ENCODE data around the gene HSPB6. TPM values are rescaled to one million over a fixed set of nuclear protein-coding genes. Genes with fewer than 3 reads are reported as not detected.
"Not testable (repeated sequence)": the region's sequence is repeated elsewhere in the genome, so short reads cannot be mapped to it uniquely, and the experiment has no call there.

HSPB6 gene
- total RNA-seq, 1 donor from 2014 or later: not detected

- DNase-seq (no peak), ATAC-seq (ENCODE audit: low read depth) (no peak)
- intact Hi-C loops (cut with micrococcal nuclease): no loop called here
- Mint-ChIP-seq H3K27me3 (no peaks in the 10 kb centered on the region), H3K4me3 (no peak overlapping the region), H3K36me3 (ENCODE audit: low read depth) (peaks cover 90% of the 10 kb centered on the region), H3K27ac (no peak overlapping the region), H3K9me3 (no peaks in the 10 kb centered on the region), H3K4me1 (peaks cover 6% of the 10 kb centered on the region)
- CTCF ChIA-PET: no interaction called here
- POLR2A ChIA-PET: interaction anchor here (1.2 kb wide), 1 partner anchor 15 kb away, joined by 4 read pairs; no protein-coding TSS in a partner anchor
- TF ChIP-seq, protein P1, sequence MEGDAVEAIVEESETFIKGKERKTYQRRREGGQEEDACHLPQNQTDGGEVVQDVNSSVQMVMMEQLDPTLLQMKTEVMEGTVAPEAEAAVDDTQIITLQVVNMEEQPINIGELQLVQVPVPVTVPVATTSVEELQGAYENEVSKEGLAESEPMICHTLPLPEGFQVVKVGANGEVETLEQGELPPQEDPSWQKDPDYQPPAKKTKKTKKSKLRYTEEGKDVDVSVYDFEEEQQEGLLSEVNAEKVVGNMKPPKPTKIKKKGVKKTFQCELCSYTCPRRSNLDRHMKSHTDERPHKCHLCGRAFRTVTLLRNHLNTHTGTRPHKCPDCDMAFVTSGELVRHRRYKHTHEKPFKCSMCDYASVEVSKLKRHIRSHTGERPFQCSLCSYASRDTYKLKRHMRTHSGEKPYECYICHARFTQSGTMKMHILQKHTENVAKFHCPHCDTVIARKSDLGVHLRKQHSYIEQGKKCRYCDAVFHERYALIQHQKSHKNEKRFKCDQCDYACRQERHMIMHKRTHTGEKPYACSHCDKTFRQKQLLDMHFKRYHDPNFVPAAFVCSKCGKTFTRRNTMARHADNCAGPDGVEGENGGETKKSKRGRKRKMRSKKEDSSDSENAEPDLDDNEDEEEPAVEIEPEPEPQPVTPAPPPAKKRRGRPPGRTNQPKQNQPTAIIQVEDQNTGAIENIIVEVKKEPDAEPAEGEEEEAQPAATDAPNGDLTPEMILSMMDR (IDR thresholded peaks at IDR 0.05): no peak
Observed at GRCh38 chr19:35725216-35725861, 31.5 kb downstream of the HSPB6 start.

DNA sequence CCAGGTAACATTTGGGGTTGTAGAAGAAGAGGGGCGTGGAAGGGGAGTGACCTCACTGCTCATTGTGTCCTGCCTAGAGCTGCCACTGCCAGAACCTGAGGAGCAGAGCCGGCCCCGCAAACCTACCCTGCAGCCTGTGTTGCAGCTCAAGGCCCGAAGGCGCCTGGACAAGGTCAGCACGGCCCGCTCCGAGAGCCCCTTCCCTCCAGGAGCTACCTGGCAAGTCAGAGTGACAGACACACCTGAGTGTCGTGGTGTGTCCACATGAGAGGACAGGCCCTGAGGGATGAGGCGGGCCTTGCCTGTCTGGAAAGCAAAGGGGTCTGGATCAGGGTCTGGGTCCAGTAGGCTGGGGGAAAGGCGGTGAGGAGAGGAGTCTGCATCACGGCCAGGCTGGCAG lies 32.3 kb downstream of the HSPB6 start:
- H3K4me3 Mint-ChIP-seq: no peak overlapping the region
- ChIA-PET POLR2A (interaction anchor here (1.2 kb wide), 1 partner anchor 16 kb away, joined by 4 read pairs; no protein-coding TSS in a partner anchor), CTCF (no interaction called here)

GRCh38 chr19:35724132-35724531 lies 32.7 kb downstream of the HSPB6 start:
- POLR2A ChIA-PET: not testable (repeated sequence)

More for the DNA sequence above, 32.3 kb downstream of the HSPB6 start:
- Mint-ChIP-seq H3K36me3 (ENCODE audit: low read depth) (peaks cover 86% of the 10 kb centered on the region), H3K27ac (no peak overlapping the region), H3K27me3 (no peaks in the 10 kb centered on the region), H3K4me1 (peaks cover 10% of the 10 kb centered on the region), H3K9me3 (no peaks in the 10 kb centered on the region)
- ATAC-seq (ENCODE audit: low read depth): no peak
- no peak for DNase-seq
- intact Hi-C loops (cut with micrococcal nuclease): no loop called here
- TF ChIP-seq, protein P1 (IDR thresholded peaks at IDR 0.05): no peak

GRCh38 chr19:35723671-35724070 lies 33.2 kb downstream of the HSPB6 start:
- H3K4me1 Mint-ChIP-seq: peaks cover 18% of the 10 kb centered on the region
- ATAC-seq (ENCODE audit: low read depth) (no peak), DNase-seq (no peak)
- no peaks in the 10 kb centered on the region for H3K9me3 Mint-ChIP-seq
- TF ChIP-seq, protein P1 (IDR thresholded peaks at IDR 0.05): no peak
- peaks cover 80% of the 10 kb centered on the region for H3K36me3 Mint-ChIP-seq (ENCODE audit: low read depth)
- intact Hi-C loops (cut with micrococcal nuclease): no loop called here
- no peak overlapping the region for H3K27ac Mint-ChIP-seq
- ChIA-PET POLR2A (interaction anchor here (0.7 kb wide), 1 partner anchor 17 kb away, joined by 4 read pairs; no protein-coding TSS in a partner anchor), CTCF (interaction anchor here (1.1 kb wide), 1 partner anchor 17 kb away, joined by 3 read pairs; no protein-coding TSS in a partner anchor)
- H3K27me3 Mint-ChIP-seq: no peaks in the 10 kb centered on the region
- no peak overlapping the region for H3K4me3 Mint-ChIP-seq

More at GRCh38 chr19:35724132-35724531, 32.7 kb downstream of the HSPB6 start:
- CTCF ChIA-PET; intact Hi-C loops (cut with micrococcal nuclease); H3K9me3 Mint-ChIP-seq; H3K27ac Mint-ChIP-seq; H3K4me3 Mint-ChIP-seq; ATAC-seq (ENCODE audit: low read depth); H3K27me3 Mint-ChIP-seq; DNase-seq: not testable (repeated sequence)
- H3K4me1 Mint-ChIP-seq: peaks cover 14% of the 10 kb centered on the region
- H3K36me3 Mint-ChIP-seq (ENCODE audit: low read depth): peaks cover 85% of the 10 kb centered on the region

GRCh38 chr19:35722897-35723296 lies 33.9 kb downstream of the HSPB6 start:
- Mint-ChIP-seq H3K9me3 (no peaks in the 10 kb centered on the region), H3K27me3 (no peaks in the 10 kb centered on the region), H3K27ac (no peak overlapping the region), H3K36me3 (ENCODE audit: low read depth) (peaks cover 72% of the 10 kb centered on the region), H3K4me1 (peaks cover 22% of the 10 kb centered on the region), H3K4me3 (no peak overlapping the region)
- CTCF ChIA-PET: interaction anchor here (1.1 kb wide), 1 partner anchor 18 kb away, joined by 3 read pairs; no protein-coding TSS in a partner anchor
- intact Hi-C loops (cut with micrococcal nuclease): no loop called here
- TF ChIP-seq, protein P1 (IDR thresholded peaks at IDR 0.05): no peak
- ATAC-seq (ENCODE audit: low read depth) (no peak), DNase-seq (no peak)
- POLR2A ChIA-PET: interaction anchor here (0.7 kb wide), 1 partner anchor 18 kb away, joined by 4 read pairs; no protein-coding TSS in a partner anchor

All from activated B cell treated with CpG ODN at 0.5 μM for 24 hours (primary cell).